Neural cell (in vitro differentiated cells): ENCODE data around the gene CHST11. TPM values are rescaled to one million over a fixed set of nuclear protein-coding genes. Genes with fewer than 3 reads are reported as not detected.

Experiments
- H2AFZ ChIP-seq: fragments of 200-600, 300-800 bp; sonication (generic), shearing (Covaris generic); 2 replicates; pipeline ENCODE4 v1.6.0; 2014; ENCODE audit warnings: low read depth, mild to moderate bottlenecking, antibody characterized with exemption, low read length, moderate library complexity
- H3F3A ChIP-seq: fragments of 200-600 bp; shearing (Covaris generic); 2 replicates; pipeline ENCODE4 v1.6.1; 2016; ENCODE audit warnings: mild to moderate bottlenecking, moderate library complexity, mixed read lengths, antibody characterized with exemption, low read length; ENCODE audit not compliant: insufficient read depth, poor library complexity, severe bottlenecking
- H3K27ac ChIP-seq: fragments of 200-600, 300-800 bp; sonication (generic), shearing (Covaris generic); 2 replicates; pipeline ENCODE4 v1.5.1; 2014; ENCODE audit warnings: mild to moderate bottlenecking, low read length, moderate library complexity
- H3K27me3 ChIP-seq: fragments of 300-800, 200-600 bp; sonication (generic), shearing (Covaris generic); 2 replicates; pipeline ENCODE4 v1.6.0; 2014; ENCODE audit warnings: mild to moderate bottlenecking, low read depth, low read length, moderate library complexity; ENCODE audit not compliant: insufficient read depth
- H3K36me3 ChIP-seq: fragments of 300-800, 200-600 bp; sonication (generic), shearing (Covaris generic); 2 replicates; pipeline ENCODE4 v1.5.1; 2014; ENCODE audit warnings: mild to moderate bottlenecking, antibody characterized with exemption, low read length, moderate library complexity; ENCODE audit not compliant: insufficient read depth
- H3K4me2 ChIP-seq: fragments of 300-800, 200-600 bp; sonication (generic), shearing (Covaris generic); 2 replicates; pipeline ENCODE4 v1.6.0; 2014; ENCODE audit warnings: mild to moderate bottlenecking, low read length
- H3K4me3 ChIP-seq: fragments of 300-800, 200-600 bp; sonication (generic), shearing (Covaris generic); 2 replicates; pipeline ENCODE4 v1.5.1; 2014; ENCODE audit warnings: mild to moderate bottlenecking, low read length, moderate library complexity
- H3K79me2 ChIP-seq: fragments of 200-600 bp; shearing (Covaris generic); replicated peaks from 2 replicates; pipeline ENCODE4 v1.6.0; 2014; ENCODE audit warnings: mild to moderate bottlenecking, low read length, moderate library complexity; ENCODE audit not compliant: insufficient read depth
- H3K9ac ChIP-seq: fragments of 300-800, 200-600 bp; sonication (generic), shearing (Covaris generic); 2 replicates; pipeline ENCODE4 v1.6.1; 2016; ENCODE audit warnings: mild to moderate bottlenecking, low read length, mixed read lengths
- H3K9me2 ChIP-seq: fragments of 200-600 bp; shearing (Covaris generic); 2 replicates; pipeline ENCODE4 v1.6.1; 2016; ENCODE audit warnings: mild to moderate bottlenecking, low read length, mixed read lengths; ENCODE audit not compliant: insufficient read depth
- H3K9me3 ChIP-seq: fragments of 200-600, 300-800 bp; sonication (generic), shearing (Covaris generic); 2 replicates; pipeline ENCODE4 v1.6.1; 2016; ENCODE audit warnings: mild to moderate bottlenecking, mixed run types, low read length, moderate library complexity, mixed read lengths
- H4K20me1 ChIP-seq: fragments of 200-600 bp; shearing (Covaris generic); 2 replicates; pipeline ENCODE4 v1.6.1; 2016; ENCODE audit warnings: mild to moderate bottlenecking, mixed run types; ENCODE audit not compliant: insufficient read depth
- EP300 ChIP-seq: fragments of 450-650 bp; conservative IDR thresholded peaks from 2 replicates; pipeline ENCODE4 v1.6.1; 2014; ENCODE audit warnings: antibody characterized with exemption, mild to moderate bottlenecking, moderate library complexity; ENCODE audit not compliant: poor library complexity, severe bottlenecking
- EZH2 ChIP-seq: fragments of 200-600, 300-800 bp; shearing (Covaris generic), sonication (generic); IDR thresholded peaks from 2 replicates; pipeline ENCODE4 v1.6.1; 2014; ENCODE audit warnings: antibody characterized with exemption, low read length, borderline replicate concordance, mild to moderate bottlenecking; ENCODE audit not compliant: insufficient read depth, poor library complexity, severe bottlenecking
- MXI1 ChIP-seq: fragments of 450-650 bp; conservative IDR thresholded peaks from 2 replicates; pipeline ENCODE4 v1.6.1; 2014; ENCODE audit warnings: antibody characterized with exemption, mild to moderate bottlenecking; ENCODE audit not compliant: poor library complexity, severe bottlenecking
- POLR2AphosphoS5 ChIP-seq: IDR thresholded peaks from 2 replicates; pipeline ENCODE4 v1.6.1; 2012
- RAD21 ChIP-seq: fragments of 450-650 bp; conservative IDR thresholded peaks from 2 replicates; pipeline ENCODE4 v1.6.1; 2014; ENCODE audit warnings: antibody characterized with exemption, mild to moderate bottlenecking, moderate library complexity
- SMC3 ChIP-seq: fragments of 450-650 bp; conservative IDR thresholded peaks from 2 replicates; pipeline ENCODE4 v1.6.1; 2014; ENCODE audit warnings: antibody characterized with exemption, mild to moderate bottlenecking, moderate library complexity; ENCODE audit not compliant: poor library complexity
- TAF1 ChIP-seq: IDR thresholded peaks from 2 replicates; pipeline ENCODE4 v1.6.1; 2012; ENCODE audit warnings: low read depth
- polyA plus RNA-seq: library from polyadenylated mRNA; depleted of rRNA; stranded (reverse); fragments of >200 nt; gene quantifications from 2 replicates; pipeline ENCODE4 v1.2.3, GENCODE V29; 2014
- TF ChIP-seq, protein P1 (sequence below): fragments of 450-650 bp; IDR thresholded peaks from 2 replicates; pipeline ENCODE4 v1.5.1; 2014; ENCODE audit warnings: antibody characterized with exemption, mild to moderate bottlenecking, moderate library complexity; ENCODE audit not compliant: poor library complexity, severe bottlenecking
- TF ChIP-seq, protein P2 (sequence below): IDR thresholded peaks from 2 replicates; pipeline ENCODE4 v1.6.1; 2012; ENCODE audit warnings: borderline replicate concordance

Gene CHST11
- polyA plus RNA-seq, 1 donor from 2014 or later, result 15.0 TPM

DNA sequence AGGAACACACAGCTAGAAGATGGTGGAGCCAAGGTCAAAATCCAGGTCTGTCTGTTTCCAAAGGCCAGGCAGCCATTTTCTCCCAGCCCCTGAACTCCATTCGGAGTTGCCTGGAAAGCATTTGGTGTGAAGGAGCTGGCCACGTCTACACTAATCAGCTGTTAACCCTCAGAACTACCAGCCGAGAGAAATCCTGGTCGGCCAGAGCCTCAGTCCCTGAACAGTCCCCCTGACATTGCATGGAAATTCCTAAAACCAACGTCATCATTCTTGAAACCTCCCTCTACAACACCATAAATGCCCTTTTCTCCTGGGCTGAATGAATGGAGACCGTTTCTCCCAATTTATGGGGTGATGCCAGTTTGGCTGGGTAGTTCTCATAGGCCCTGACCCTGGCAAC, 255.7 kb downstream of the CHST11 start:
- H3F3A ChIP-seq, result no peaks in the 10 kb centered on the region
- TF ChIP-seq SMC3, result no peak
- no peak for TF ChIP-seq POLR2AphosphoS5
- TF ChIP-seq, protein P1, sequence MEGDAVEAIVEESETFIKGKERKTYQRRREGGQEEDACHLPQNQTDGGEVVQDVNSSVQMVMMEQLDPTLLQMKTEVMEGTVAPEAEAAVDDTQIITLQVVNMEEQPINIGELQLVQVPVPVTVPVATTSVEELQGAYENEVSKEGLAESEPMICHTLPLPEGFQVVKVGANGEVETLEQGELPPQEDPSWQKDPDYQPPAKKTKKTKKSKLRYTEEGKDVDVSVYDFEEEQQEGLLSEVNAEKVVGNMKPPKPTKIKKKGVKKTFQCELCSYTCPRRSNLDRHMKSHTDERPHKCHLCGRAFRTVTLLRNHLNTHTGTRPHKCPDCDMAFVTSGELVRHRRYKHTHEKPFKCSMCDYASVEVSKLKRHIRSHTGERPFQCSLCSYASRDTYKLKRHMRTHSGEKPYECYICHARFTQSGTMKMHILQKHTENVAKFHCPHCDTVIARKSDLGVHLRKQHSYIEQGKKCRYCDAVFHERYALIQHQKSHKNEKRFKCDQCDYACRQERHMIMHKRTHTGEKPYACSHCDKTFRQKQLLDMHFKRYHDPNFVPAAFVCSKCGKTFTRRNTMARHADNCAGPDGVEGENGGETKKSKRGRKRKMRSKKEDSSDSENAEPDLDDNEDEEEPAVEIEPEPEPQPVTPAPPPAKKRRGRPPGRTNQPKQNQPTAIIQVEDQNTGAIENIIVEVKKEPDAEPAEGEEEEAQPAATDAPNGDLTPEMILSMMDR, result no peak
- TF ChIP-seq RAD21, result no peak
- no peak for TF ChIP-seq MXI1
- TF ChIP-seq TAF1, result no peak
- no peak for TF ChIP-seq EZH2
- H3K9me3 ChIP-seq, result no peaks in the 10 kb centered on the region

DNA sequence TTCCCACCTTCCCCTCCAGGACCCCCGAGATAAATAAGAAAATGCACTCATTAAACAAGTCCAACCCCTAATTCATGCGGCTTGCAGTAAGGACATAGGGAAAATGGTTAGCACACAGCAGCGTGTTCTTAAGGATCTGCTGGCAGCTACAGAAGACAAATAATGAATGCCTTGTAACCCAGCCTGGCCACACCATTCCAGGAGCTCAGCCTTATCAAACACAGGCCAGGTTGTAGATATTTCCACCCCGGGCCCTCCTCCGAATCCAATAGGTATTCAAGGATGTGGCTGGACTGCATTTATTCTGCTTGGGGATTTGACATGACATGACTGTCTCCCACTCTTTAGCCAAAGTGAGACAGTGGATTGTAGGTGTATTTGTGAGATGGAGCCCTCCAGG, 256.2 kb downstream of the CHST11 start:
- no peaks in the 10 kb centered on the region for H4K20me1 ChIP-seq
- no peaks in the 10 kb centered on the region for H3K9me3 ChIP-seq

More for the DNA sequence above, 255.7 kb downstream of the CHST11 start:
- Histone ChIP-seq H2AFZ (no peak overlapping the region), H3K27ac (no peak overlapping the region), H3K4me2 (no peak overlapping the region), H3K36me3 (no peaks in the 10 kb centered on the region), H3K79me2 (no peaks in the 10 kb centered on the region), H3K4me3 (no peak overlapping the region), H4K20me1 (no peaks in the 10 kb centered on the region), H3K9ac (no peak overlapping the region), H3K9me2 (no peaks in the 10 kb centered on the region), H3K27me3 (no peaks in the 10 kb centered on the region)

More for the DNA sequence above, 256.2 kb downstream of the CHST11 start:
- Histone ChIP-seq H3K9me2 (no peaks in the 10 kb centered on the region), H3K27me3 (no peaks in the 10 kb centered on the region), H3K4me3 (no peak overlapping the region), H3K9ac (no peak overlapping the region), H3K4me2 (no peak overlapping the region), H2AFZ (no peak overlapping the region), H3K27ac (no peak overlapping the region), H3F3A (no peaks in the 10 kb centered on the region), H3K36me3 (no peaks in the 10 kb centered on the region), H3K79me2 (no peaks in the 10 kb centered on the region)
- TF ChIP-seq, protein P2, sequence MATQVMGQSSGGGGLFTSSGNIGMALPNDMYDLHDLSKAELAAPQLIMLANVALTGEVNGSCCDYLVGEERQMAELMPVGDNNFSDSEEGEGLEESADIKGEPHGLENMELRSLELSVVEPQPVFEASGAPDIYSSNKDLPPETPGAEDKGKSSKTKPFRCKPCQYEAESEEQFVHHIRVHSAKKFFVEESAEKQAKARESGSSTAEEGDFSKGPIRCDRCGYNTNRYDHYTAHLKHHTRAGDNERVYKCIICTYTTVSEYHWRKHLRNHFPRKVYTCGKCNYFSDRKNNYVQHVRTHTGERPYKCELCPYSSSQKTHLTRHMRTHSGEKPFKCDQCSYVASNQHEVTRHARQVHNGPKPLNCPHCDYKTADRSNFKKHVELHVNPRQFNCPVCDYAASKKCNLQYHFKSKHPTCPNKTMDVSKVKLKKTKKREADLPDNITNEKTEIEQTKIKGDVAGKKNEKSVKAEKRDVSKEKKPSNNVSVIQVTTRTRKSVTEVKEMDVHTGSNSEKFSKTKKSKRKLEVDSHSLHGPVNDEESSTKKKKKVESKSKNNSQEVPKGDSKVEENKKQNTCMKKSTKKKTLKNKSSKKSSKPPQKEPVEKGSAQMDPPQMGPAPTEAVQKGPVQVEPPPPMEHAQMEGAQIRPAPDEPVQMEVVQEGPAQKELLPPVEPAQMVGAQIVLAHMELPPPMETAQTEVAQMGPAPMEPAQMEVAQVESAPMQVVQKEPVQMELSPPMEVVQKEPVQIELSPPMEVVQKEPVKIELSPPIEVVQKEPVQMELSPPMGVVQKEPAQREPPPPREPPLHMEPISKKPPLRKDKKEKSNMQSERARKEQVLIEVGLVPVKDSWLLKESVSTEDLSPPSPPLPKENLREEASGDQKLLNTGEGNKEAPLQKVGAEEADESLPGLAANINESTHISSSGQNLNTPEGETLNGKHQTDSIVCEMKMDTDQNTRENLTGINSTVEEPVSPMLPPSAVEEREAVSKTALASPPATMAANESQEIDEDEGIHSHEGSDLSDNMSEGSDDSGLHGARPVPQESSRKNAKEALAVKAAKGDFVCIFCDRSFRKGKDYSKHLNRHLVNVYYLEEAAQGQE, result no peak
- TF ChIP-seq, protein P1, result no peak
- no peak for TF ChIP-seq RAD21
- no peak for TF ChIP-seq TAF1
- TF ChIP-seq EZH2, result no peak
- no peak for TF ChIP-seq POLR2AphosphoS5
- no peak for TF ChIP-seq EP300
- TF ChIP-seq MXI1, result no peak
- no peak for TF ChIP-seq SMC3
